ENCODE results near the gene GALR2.

GRCh38 chr17:76121932-76122430 is 47.4 kb downstream of the GALR2 start:
- no peak for TF ChIP-seq CTCF (IDR thresholded peaks at IDR 0.05)
- TF ChIP-seq POLR2A (IDR thresholded peaks at IDR 0.05) = no peak
- no peak for TF ChIP-seq EP300 (IDR thresholded peaks at IDR 0.05)
